ENCODE data around the gene POLD2.

The POLD2 gene

DNA sequence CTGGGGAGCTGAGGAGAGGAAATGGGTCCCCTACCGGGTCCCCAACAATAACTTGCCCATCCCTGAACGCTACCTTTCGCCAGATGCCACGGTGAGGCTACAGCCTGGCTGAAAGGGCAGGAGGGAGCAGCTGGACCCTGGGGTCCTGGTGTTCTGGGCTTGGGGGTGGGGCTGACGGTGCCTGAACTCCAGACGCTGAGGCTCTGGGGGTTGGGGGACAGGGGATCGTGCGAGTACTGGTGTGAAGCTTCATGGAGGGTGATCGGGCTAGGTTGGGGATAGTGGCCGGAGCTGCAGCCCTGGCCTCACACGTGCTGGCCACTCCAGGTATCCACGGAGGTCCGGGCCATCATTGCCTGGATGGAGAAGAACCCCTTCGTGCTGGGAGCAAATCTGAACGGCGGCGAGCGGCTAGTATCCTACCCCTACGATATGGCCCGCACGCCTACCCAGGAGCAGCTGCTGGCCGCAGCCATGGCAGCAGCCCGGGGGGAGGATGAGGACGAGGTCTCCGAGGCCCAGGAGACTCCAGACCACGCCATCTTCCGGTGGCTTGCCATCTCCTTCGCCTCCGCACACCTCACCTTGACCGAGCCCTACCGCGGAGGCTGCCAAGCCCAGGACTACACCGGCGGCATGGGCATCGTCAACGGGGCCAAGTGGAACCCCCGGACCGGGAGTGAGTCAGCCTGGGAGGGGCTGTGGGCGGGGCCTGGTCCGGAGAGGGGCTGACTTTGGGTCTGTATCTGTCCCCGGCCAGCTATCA lies 10.9 kb downstream of the POLD2 start:
- no peak for DNase-seq

DNA sequence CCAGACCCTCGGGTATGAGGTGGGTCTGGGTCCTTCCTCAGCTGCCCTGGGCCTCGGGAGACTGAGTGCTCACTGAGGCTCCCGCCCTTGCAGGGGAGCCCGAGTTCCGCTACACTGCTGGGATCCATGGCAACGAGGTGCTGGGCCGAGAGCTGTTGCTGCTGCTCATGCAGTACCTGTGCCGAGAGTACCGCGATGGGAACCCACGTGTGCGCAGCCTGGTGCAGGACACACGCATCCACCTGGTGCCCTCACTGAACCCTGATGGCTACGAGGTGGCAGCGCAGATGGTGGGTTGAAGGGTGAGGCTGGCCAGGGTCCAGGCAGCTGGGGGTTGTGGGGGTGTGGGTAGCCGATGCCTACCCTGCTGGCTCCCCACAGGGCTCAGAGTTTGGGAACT lies 11.6 kb downstream of the POLD2 start:
- DNase-seq: no peak

DNA sequence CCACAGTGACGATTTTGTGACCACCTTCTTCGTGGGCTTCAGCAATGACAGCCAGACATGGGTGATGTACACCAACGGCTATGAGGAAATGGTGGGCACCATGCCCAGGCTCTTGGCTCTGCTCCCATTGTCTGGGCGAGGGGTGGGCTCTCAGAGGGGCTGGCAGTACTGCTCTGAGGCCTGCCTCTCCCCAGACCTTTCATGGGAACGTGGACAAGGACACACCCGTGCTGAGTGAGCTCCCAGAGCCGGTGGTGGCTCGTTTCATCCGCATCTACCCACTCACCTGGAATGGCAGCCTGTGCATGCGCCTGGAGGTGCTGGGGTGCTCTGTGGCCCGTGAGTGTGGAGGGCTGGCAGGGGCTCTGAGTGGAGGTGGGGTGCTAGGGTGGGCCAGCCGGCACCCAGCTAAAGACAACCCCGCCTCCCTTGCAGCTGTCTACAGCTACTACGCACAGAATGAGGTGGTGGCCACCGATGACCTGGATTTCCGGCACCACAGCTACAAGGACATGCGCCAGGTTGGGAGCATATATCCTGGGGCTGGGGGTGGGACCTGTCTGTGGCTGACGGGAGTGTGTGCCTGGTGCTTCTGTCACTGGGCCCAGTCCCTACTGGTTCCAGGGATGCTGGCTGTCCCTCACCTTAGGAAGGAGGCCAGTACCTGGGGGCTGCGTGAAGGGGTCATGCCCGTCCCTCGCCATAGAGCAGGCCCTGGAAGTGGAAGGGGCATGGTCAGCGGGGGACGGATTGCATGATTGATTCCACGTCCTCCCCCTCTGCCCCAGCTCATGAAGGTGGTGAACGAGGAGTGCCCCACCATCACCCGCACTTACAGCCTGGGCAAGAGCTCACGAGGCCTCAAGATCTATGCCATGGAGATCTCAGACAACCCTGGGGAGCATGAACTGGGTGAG lies 12.4 kb downstream of the POLD2 start:
- no peak for DNase-seq

DNA sequence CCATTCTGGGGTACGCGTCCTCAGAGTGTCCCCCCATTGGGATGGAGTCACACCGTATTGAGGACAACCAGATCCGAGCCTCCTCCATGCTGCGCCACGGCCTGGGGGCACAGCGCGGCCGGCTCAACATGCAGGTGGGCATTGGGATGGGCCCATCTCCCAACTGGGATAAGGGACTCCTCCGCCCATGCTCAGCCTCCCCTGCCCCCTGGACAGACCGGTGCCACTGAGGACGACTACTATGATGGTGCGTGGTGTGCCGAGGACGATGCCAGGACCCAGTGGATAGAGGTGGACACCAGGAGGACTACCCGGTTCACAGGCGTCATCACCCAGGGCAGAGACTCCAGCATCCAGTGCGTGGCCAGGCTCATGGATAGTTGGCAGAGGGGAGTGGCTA lies 13.4 kb downstream of the POLD2 start:
- no peak for DNase-seq

DNA sequence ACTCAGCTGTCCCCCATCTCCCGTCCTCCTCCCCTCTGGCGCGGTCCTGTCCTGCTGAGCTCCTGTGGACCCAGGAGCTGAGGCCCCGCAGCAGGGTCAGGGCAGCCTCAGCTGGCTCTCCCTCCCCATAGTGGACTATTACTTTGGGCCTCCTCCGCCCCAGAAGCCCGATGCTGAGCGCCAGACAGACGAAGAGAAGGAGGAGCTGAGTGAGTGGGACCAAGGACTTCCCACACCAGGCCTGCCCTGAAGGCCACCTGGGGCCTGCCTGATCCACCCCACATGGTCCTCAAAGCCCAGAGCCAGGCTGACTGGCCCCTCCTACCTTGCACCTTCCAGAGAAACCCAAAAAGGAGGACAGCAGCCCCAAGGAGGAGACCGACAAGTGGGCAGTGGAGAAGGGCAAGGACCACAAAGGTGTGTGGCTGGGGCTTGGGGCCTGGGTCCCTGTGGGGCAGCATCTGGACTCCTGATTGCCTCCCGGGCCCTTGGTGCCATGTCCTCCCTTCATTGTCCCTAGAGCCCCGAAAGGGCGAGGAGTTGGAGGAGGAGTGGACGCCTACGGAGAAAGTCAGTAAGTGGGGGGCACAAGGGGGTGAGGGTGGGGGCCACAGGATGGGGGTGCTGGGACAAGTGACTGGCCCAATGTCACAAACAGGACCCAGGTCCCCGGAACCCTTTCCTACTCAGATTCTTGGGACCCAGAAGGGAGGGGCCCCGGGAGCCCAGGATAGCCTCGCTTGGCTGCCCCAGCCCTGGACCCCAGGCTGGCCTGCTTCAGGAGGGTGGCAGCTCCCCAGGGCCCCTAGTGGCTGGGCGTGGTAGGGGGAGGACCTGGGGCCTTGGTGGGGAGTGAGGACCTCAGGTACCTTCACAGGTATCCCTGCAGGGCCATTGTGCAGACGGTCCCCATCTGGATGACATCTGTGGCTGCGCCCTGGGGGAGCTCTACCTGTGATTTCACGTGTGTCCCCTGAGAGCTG lies 14.3 kb downstream of the POLD2 start:
- DNase-seq: no peak

DNA sequence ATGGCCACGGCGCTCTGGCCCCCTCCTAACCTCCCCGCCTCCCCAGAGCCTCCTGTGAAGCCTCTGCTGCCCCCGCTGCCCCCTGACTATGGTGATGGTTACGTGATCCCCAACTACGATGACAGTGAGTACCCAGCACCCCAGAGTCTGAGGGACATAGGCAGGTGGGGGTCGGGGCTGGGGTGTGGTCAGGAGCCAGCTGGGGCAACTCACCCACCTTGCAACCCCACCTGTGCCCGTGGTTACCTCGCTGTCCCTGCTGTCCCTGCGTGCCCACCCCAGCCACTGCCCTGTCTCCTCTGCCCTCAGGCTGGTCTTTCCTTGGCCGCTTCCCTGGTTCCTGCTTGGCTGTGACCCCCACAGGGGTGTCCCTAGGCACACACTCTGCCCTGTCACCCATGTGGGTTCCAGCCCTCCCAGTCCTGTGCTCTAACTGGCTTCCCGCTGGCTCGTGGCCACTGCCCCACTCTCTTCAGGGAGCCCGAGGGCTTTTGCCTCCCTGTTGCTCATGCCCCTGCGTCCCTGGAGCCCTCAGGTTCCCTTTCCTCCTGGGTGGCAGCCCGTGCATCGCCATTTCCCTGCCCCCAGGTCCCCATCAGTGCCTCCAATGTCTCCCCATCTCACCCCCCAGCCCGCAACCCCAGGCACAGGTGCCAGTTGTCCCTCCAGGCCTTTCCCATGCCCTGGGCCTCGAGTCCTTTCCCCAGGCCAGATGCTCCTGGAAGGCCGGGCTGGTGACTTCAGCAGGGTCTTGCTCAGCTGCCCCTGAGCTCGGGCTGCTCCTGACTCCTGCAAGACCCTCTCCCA lies 15.2 kb downstream of the POLD2 start:
- no peak for DNase-seq

DNA sequence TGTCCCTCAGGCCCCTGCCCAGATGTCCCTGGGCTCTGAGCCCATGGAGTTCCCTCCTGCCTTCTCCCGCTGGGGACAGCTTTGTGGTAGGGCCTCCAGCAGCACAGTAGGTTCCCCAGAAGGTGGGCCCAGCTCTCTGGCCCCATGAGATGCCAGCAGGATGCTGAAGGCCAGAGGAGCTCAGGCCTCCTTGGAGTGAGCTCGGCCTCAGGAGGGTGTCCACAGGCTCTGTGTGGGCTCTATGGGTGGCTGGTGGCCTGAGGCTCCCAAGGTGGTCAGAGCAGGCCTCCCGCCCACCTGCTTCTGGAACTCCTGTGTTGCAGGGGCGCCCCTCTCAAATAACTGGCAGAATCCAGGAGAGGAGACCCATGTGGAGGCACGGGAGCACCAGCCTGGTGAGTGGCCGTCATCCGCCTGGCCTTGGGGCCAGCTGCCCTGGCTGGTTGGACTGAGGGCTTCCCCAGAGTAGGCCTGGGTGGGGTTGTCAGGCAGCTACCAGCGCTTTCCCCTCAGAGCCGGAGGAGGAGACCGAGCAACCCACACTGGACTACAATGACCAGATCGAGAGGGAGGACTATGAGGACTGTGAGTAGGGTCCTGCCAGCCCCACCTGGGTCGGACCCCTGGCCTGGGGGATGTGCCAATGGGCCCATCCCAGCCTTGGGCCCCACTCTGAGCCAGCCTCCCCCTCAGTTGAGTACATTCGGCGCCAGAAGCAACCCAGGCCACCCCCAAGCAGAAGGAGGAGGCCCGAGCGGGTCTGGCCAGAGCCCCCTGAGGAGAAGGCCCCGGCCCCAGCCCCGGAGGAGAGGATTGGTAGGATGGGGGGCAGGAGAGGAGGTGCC lies 16.0 kb downstream of the POLD2 start:
- no peak for DNase-seq

DNA sequence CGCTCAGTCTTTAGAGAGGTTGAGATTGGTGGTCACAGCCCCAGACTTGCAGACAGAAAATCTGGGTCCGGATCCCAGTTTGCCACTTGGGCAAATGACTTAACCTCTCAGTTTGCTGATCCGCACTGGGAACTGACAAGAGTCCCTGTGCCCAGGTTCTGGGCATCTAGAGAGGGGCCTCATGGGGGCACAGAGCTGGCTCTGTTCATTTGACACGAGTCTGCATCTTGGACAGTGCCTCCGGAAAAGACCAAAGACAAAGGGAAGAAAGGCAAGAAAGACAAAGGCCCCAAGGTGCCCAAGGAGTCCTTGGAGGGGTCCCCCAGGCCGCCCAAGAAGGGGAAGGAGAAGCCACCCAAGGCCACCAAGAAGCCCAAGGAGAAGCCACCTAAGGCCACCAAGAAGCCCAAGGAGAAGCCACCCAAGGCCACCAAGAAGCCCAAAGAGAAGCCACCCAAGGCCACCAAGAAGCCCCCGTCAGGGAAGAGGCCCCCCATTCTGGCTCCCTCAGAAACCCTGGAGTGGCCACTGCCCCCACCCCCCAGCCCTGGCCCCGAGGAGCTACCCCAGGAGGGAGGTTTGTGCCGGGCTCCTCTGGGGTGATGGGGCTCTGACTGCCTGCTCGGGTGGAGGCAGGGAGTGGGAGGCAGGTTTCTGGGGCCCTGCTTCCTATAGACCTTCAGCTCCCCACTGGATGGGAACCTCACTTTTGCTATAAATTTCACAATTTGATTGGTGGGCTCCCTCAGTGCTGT lies 16.9 kb downstream of the POLD2 start:
- no peak for DNase-seq

DNA sequence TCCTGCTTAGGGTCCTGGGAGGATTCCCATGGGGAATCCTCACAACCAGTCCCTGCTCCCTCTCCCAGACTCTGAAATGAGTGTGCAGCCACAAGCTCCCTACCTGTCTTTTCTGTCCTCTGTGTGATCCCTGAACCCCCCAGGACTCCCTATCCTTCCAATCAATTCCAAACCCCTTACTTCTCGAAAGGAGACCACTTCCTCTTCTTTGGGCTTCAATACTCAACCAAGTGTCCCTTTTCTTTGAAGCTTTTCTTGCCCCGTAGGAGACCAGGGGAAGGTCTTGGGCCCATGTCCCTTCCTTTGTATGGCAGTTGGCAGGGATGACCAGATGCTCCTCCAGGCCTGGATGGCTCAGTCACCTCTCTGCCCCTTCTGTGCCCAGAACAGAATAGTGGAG lies 17.5 kb downstream of the POLD2 start:
- DNase-seq: no peak

DNA sequence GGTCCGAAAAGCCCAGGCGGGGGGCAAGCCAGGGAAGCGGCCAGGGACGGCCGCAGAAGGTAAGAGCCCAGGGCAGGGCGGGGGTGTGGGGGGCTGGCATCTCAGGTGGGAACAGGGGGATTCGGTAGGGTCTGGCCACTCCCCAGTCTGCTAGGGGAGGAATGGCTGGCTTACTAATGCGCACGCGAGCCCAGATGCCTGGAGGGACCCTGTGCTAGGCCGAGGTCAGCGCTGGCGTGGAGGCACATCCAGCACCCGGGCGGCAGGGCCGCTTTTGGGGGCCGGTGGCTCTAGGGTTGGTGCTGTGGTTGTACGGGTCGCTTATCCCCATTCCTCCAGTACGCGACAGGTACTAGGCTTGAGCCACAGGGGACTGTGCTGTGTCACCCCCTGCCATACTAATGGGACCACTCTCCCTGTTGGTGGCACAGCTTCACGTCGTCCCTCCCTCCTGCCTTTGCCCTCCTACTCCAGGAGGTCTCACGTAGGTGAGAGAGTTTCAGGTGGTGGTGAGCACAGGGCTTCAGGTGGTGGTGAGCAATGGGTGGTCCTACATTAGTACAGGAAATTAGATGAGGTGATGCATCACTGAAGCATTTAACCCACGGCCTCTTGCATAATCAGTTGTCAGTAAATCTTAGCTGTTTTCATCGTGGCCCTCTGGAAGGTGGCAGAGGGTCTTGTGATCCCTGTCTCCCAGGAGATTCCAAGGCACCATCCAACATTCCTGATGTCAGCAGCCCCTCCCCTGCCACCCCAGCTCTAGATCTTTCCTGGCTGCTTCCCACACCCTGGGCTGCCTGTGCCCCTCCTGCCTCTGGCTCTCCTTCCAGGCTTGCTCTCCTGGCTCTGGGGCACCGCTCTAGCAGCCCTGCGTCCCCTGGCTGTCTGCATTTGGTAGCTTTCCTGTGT lies 18.2 kb downstream of the POLD2 start:
- peak; percentile 77 for DNase-seq

DNA sequence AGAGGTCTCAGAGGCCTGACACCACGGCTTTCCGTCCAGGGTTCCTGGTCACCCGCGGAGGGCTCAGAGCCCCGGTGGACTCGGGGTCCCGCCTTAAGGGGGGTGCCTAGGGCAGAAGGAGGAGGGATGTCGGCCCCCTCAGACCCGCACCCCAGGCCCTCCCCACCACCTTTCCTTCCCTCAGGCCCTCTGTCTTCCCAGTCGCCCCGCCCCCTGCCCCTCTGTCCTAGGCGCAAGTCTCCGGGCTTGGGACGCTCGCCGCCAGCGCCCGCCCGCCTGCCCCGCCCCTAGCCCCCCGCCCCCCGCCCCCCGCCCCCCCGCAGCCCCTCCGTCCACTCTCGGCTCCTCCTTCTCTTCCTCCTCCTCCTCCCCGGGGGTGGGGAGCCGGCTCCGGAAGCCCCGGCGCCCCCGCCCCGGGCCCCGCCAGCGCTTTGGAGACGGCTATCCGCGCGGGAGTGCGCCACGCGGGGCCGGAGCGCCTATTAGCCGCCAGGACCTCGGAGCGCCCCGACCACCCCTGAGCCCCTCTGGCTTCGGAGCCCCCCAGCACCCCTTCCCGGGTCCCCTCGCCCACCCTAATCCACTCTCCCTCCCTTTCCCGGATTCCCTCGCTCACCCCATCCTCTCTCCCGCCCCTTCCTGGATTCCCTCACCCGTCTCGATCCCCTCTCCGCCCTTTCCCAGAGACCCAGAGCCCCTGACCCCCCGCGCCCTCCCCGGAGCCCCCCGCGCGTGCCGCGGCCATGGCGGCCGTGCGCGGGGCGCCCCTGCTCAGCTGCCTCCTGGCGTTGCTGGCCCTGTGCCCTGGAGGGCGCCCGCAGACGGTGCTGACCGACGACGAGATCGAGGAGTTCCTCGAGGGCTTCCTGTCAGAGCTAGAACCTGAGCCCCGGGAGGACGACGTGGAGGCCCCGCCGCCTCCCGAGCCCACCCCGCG lies 19.2 kb downstream of the POLD2 start, which contains the start of gene AEBP1:
TSS of gene AEBP1 (plus strand) at position 423 of the 937 bp plus-strand sequence. CDS start at position 744, 321 bp downstream.
- no peak for DNase-seq

DNA sequence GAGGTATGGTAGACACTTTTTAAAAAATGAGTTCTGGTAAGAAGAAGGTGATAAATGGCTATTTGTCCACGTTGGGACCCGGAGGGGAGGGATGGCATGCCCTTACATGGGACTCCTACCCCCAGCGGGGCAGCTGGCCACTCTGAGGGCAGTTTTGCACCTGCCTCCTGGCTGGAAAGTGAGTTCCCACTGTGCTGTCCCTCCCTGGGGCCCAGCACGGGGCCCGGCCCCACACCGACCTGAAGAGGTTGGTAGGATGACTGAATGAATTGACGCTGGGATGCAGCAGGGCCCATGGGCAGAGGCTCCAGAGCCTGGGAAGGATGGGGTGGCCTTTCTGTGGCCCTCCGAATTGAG lies 19.8 kb downstream of the POLD2 start:
- DNase-seq: no peak

DNA sequence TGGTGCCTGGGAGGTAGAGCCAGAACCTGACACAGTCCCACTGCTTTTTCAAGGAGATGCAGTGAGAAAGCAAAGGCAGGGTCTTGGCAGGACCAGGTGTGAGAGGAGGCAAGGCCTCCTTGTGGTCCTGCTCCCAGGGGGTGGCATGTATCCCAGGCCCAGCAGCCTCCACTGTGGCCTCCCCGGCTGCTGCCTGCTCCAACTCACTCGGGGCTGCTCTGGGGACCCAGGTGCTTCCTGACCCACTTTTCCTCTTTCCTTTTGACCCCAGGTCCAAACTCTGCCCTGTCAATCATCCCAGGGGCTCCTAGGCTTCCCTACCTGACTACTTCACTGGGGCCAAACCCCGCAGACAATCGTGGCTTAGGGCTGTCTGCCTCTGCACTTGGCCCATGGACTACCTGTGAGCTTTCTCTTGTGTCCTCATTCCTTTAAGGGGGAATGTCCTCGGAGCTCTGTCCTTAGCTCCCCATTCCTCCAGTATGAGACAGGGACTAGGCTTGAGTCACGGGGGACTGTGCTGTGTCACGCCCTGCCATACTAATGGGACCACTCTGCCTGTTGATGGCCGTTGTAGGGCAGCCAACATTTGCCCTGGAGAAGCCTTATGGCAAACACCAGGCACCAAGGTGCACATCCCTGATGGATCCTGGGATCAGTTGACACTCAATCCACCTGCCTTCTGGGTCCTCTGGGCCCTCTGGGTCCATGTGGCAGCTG lies 20.3 kb downstream of the POLD2 start:
- DNase-seq: no peak

DNA sequence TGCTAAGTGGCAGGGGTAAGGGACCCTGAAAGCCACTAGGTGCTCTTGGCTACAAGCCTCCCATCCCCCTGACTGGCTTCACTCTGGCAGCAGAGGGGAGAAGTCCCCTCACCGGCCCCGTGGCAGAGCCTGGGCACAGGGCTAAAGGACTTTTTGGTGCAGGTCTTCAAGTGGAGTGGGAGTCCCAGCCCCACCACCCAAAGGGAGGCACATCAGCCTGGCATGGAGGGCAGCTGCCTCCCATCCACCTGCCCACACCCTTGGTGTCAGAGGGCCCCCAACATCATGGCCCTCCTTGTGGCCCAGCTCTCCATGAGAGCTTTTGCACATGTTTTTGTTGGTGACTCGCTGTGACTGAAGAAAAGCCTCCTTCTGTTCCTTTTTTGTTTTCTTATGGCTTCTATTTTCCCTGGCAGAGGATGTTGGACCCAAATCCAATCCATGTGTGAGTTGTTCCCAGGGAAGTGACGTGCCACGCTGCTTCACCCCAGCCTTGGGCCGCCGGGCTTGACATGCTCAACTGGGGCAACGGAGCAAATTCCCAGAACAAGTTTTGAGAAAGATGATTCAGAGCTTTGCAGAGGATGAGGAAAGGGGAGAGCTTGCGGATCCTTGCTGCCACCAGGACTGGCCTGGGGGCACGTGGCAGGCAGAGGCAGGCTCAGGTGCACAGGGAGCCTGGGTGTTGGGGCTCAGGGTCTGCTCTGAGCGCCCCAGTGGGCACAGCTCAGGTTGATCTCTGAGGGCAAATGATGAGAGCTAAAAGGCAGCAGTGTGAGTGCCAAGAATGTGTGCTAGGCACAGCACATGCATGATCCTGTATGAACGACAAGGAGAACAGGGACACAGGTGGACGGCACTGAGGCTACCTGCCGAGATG lies 21.1 kb downstream of the POLD2 start:
- peak; percentile 75 for DNase-seq

DNA sequence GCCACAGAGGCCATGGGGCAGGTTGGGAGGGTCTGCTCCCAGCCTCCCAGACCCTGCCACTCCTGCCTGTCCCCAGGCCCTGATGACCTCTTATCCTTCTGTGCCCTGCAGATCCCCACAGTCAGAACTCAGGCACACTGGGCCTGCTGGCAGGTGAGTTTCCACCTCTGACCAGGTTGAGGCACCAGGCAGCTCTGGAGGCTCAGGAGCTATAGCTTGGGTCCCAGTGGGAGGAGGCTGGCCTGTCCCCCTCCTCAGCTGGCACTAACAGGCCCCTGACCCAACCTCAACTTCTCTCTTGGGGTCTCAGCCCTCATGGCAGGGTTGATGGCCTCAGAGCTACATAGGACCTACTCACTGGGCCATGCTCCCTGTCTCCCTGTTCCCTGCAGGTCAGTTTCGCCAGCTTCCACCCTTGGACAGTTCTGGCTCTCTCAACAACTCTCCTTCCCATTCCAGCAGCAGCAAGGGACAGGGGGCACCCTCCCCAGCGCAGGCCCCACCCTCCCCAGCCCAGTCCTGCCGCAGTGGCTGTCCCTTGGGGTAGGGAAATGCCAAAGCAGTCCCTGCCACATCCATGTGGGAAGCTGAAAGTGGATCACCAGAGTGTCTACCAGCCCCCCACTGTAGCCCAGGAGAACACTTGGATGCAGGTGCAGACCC lies 21.9 kb downstream of the POLD2 start:
- DNase-seq: no peak
